GM10266 (cell line): Measurements from ENCODE around the gene COMMD1.

ENCODE experiments used
- DNase-seq: peaks from one replicate; pipeline ENCODE4 v3.0.0; 2012; ENCODE audit errors: extremely low spot score
- TF ChIP-seq, protein P1 (sequence below): IDR thresholded peaks from 2 replicates; pipeline ENCODE4 v1.5.1; 2012; ENCODE audit warnings: mild to moderate bottlenecking, low read depth; ENCODE audit not compliant: control insufficient read depth, insufficient read depth; ENCODE audit errors: missing control alignments

The COMMD1 gene

DNA sequence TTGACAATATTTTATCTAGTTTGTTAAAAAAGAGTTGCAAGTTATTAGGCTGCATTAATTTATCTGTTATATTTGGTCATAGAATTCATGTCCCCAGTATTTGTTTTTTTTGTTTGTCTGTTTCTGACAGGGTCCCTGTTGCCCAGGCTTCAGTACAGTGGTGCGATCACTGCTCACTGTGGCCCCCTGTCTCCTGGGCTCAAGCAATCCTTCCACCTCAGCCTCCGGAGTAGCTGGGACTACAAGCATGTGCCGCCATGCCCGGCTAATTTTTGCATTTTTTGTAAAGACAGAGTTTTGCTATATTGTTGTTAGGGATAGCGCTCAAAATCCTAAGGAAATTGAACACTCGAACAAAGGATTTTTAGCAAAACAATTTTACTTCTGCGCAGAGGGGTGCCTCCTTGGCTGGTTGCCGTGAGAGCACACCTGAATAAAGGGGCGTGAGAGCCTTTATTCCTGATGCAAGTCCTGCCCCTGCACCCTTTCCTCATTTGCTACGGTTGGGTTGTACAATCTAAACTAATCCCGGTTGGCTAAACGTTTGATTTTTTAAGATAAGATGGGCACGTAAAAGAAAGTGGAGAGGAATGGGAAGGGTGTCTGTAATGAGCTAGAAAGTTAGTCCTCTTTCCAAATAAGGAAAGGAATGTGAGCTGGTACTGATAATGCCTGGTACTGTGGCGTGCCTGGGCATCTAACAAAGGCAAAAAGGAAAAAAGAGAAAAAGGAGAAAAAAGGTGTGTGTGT, 65.5 kb downstream of the COMMD1 start:
- no peak for DNase-seq
- TF ChIP-seq, protein P1, sequence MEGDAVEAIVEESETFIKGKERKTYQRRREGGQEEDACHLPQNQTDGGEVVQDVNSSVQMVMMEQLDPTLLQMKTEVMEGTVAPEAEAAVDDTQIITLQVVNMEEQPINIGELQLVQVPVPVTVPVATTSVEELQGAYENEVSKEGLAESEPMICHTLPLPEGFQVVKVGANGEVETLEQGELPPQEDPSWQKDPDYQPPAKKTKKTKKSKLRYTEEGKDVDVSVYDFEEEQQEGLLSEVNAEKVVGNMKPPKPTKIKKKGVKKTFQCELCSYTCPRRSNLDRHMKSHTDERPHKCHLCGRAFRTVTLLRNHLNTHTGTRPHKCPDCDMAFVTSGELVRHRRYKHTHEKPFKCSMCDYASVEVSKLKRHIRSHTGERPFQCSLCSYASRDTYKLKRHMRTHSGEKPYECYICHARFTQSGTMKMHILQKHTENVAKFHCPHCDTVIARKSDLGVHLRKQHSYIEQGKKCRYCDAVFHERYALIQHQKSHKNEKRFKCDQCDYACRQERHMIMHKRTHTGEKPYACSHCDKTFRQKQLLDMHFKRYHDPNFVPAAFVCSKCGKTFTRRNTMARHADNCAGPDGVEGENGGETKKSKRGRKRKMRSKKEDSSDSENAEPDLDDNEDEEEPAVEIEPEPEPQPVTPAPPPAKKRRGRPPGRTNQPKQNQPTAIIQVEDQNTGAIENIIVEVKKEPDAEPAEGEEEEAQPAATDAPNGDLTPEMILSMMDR, result no peak

DNA sequence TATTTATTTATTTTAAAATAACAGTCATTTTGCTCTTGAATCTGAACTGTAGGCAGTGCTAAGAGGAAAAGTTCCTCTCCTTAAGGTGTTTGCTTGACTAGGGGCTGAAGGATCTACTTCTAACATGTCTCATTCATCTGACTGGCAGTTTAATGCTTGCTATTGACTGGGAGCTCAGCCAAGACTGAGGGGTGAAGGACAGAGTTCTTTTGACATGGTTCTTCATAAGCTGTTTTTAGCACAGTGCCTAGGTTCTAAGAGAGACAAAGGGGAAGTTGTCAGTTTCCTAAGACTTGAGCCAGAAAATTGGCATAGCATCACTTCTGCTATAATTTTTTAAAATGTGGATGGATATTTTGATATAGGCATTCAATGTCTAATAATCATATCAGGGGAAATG, 73.0 kb downstream of the COMMD1 start:
- TF ChIP-seq, protein P1, result no peak
- DNase-seq, result peak; percentile 23

- TF ChIP-seq, protein P1, result no peak
- DNase-seq, result no peak
Observed at GRCh38 chr2:61980758-61981157, 75.3 kb downstream of the COMMD1 start.

- TF ChIP-seq, protein P1, result no peak
- no peak for DNase-seq
Observed at GRCh38 chr2:61984682-61985081, 79.2 kb downstream of the COMMD1 start.

DNA sequence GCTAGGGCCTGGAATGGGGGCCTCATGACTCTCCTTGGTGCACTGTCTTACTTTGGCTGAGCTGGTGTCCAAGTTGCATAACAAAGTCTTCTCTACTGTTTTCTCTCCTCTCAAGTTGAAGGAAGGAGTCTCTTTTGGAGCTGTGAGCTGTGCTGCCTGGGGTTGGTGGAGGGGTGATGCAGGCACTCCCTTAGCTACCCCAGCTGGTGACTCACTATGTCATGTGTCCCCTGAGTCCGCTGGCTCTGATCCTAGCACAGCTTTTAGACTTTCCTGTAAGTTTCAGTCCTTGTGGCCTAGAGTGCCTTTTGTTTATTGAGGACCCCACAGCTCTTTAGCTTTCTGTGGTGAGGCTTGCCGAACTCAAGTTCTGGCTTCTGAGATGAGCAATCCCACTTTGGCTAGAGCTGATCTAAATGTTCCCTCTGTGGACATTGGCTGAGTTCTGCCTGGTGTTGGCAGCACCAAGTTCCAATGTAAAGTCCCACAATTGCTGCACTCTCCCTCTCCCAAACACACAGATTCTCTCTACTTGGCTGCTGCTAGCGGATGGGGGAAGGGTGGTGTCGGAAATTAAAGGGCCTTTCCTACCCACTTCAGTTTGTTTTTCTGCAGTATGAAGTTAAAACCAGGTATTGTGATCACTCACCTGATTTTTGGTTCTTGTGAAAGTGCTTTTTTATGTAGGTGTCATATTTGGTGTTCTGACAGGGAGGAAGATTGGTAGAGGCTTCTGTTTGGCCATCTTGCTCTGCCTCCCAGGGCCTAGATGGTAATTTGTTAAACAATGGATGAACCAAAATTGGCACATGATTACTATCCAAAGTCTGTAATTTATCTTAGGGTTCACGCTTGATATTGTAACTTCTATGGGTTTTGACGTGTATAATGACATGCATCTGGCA, 83.2 kb downstream of the COMMD1 start:
- TF ChIP-seq, protein P1, result no peak
- no peak for DNase-seq

- TF ChIP-seq, protein P1, result peak; percentile 88
- peak; percentile 47 for DNase-seq
Observed at GRCh38 chr2:61993422-61994024, 88.0 kb downstream of the COMMD1 start.
